IPS-15b (cell line): ENCODE data around the gene ZNF90.
"Not testable (repeated sequence)": the region's sequence is repeated elsewhere in the genome, so short reads cannot be mapped to it uniquely, and the experiment has no call there.

Experiments
- H3K27me3 ChIP-seq: one replicate; pipeline ENCODE4 v1.6.1; 2013; ENCODE audit warnings: low read length; ENCODE audit not compliant: control insufficient read depth, insufficient read depth
- H3K36me3 ChIP-seq: one replicate; pipeline ENCODE4 v1.6.1; 2013; ENCODE audit warnings: low read length; ENCODE audit not compliant: control insufficient read depth, insufficient read depth
- H3K4me1 ChIP-seq: one replicate; pipeline ENCODE4 v1.6.1; 2013; ENCODE audit warnings: mild to moderate bottlenecking, low read length; ENCODE audit not compliant: control insufficient read depth, insufficient read depth
- H3K4me3 ChIP-seq: one replicate; pipeline ENCODE4 v1.5.1; 2013; ENCODE audit warnings: low read depth, low read length
- H3K9ac ChIP-seq: one replicate; pipeline ENCODE4 v1.6.1; 2013; ENCODE audit warnings: low read depth, mild to moderate bottlenecking, low read length
- H3K9me3 ChIP-seq: one replicate; pipeline ENCODE4 v1.6.1; 2013; ENCODE audit warnings: mild to moderate bottlenecking, low read length; ENCODE audit not compliant: control insufficient read depth, insufficient read depth

The ZNF90 gene

GRCh38 chr19:20067943-20068342 is 9.9 kb upstream of the ZNF90 start:
- H3K4me3 ChIP-seq, result peak overlapping the region; percentile 40
- H3K36me3 ChIP-seq, result no peaks in the 10 kb centered on the region
- no peaks in the 10 kb centered on the region for H3K27me3 ChIP-seq
- H3K9me3 ChIP-seq, result no peaks in the 10 kb centered on the region
- H3K4me1 ChIP-seq, result peaks cover 29% of the 10 kb centered on the region
- H3K9ac ChIP-seq, result no peak overlapping the region

- peak overlapping the region; percentile 40 for H3K4me3 ChIP-seq
Measured at GRCh38 chr19:20068559-20068958, 9.2 kb upstream of the ZNF90 start.

GRCh38 chr19:20070691-20071090 is 7.1 kb upstream of the ZNF90 start:
- no peak overlapping the region for H3K4me3 ChIP-seq
- H3K27me3 ChIP-seq, result no peaks in the 10 kb centered on the region
- H3K9ac ChIP-seq, result no peak overlapping the region
- no peaks in the 10 kb centered on the region for H3K36me3 ChIP-seq
- no peaks in the 10 kb centered on the region for H3K9me3 ChIP-seq
- peaks cover 29% of the 10 kb centered on the region for H3K4me1 ChIP-seq

More at GRCh38 chr19:20068559-20068958, 9.2 kb upstream of the ZNF90 start:
- H3K9me3 ChIP-seq, H3K27me3 ChIP-seq, H3K9ac ChIP-seq, H3K36me3 ChIP-seq: not testable (repeated sequence)
- H3K4me1 ChIP-seq, result peaks cover 29% of the 10 kb centered on the region

- H3K9ac ChIP-seq, result no peak overlapping the region
- H3K9me3 ChIP-seq, result no peaks in the 10 kb centered on the region
- no peaks in the 10 kb centered on the region for H3K27me3 ChIP-seq
- no peaks in the 10 kb centered on the region for H3K36me3 ChIP-seq
- peaks cover 15% of the 10 kb centered on the region for H3K4me1 ChIP-seq
- H3K4me3 ChIP-seq, result no peak overlapping the region
Measured at GRCh38 chr19:20072936-20073335, 4.9 kb upstream of the ZNF90 start.

GRCh38 chr19:20078581-20079031 is 806 bp downstream of the ZNF90 start:
- Histone ChIP-seq H3K4me3 (peak overlapping the region; percentile 97), H3K27me3 (no peaks in the 10 kb centered on the region), H3K4me1 (peaks cover 14% of the 10 kb centered on the region), H3K9me3 (no peaks in the 10 kb centered on the region), H3K9ac (peak overlapping the region; percentile 89), H3K36me3 (peaks cover 6% of the 10 kb centered on the region)

- Histone ChIP-seq H3K27me3 (no peaks in the 10 kb centered on the region), H3K36me3 (peaks cover 6% of the 10 kb centered on the region), H3K9me3 (no peaks in the 10 kb centered on the region), H3K4me1 (peaks cover 18% of the 10 kb centered on the region), H3K4me3 (peak overlapping the region; percentile 97), H3K9ac (peak overlapping the region; percentile 89)
Measured at GRCh38 chr19:20079476-20079875, 1.7 kb downstream of the ZNF90 start.

- Histone ChIP-seq H3K27me3 (no peaks in the 10 kb centered on the region), H3K4me3 (peak overlapping the region; percentile 97), H3K9me3 (no peaks in the 10 kb centered on the region), H3K9ac (no peak overlapping the region), H3K4me1 (peaks cover 21% of the 10 kb centered on the region), H3K36me3 (peaks cover 6% of the 10 kb centered on the region)
Measured at GRCh38 chr19:20080656-20081055, 2.9 kb downstream of the ZNF90 start.

- H3K27me3 ChIP-seq, H3K9ac ChIP-seq, H3K9me3 ChIP-seq, H3K36me3 ChIP-seq: not testable (repeated sequence)
- peaks cover 22% of the 10 kb centered on the region for H3K4me1 ChIP-seq
- H3K4me3 ChIP-seq, result peak overlapping the region; percentile 27
Measured at GRCh38 chr19:20082232-20082833, 4.5 kb downstream of the ZNF90 start.

GRCh38 chr19:20082876-20083275 is 5.1 kb downstream of the ZNF90 start:
- not testable (repeated sequence) for H3K27me3 ChIP-seq, H3K9me3 ChIP-seq, H3K9ac ChIP-seq, H3K36me3 ChIP-seq
- peaks cover 26% of the 10 kb centered on the region for H3K4me1 ChIP-seq
- H3K4me3 ChIP-seq, result peak overlapping the region; percentile 27

GRCh38 chr19:20102097-20102496 is 24.3 kb downstream of the ZNF90 start:
- no peaks in the 10 kb centered on the region for H3K27me3 ChIP-seq
- no peak overlapping the region for H3K9ac ChIP-seq
- peaks cover 30% of the 10 kb centered on the region for H3K36me3 ChIP-seq
- H3K4me1 ChIP-seq, result no peaks in the 10 kb centered on the region
- peaks cover 22% of the 10 kb centered on the region for H3K9me3 ChIP-seq
- no peak overlapping the region for H3K4me3 ChIP-seq

- no peaks in the 10 kb centered on the region for H3K4me1 ChIP-seq
- no peak overlapping the region for H3K4me3 ChIP-seq
- H3K36me3 ChIP-seq, result peaks cover 34% of the 10 kb centered on the region
- H3K27me3 ChIP-seq, result no peaks in the 10 kb centered on the region
- H3K9me3 ChIP-seq, result peaks cover 22% of the 10 kb centered on the region
- no peak overlapping the region for H3K9ac ChIP-seq
Measured at GRCh38 chr19:20103091-20103740, 25.4 kb downstream of the ZNF90 start.

GRCh38 chr19:20107301-20107700 is 29.5 kb downstream of the ZNF90 start:
- Histone ChIP-seq H3K9ac (no peak overlapping the region), H3K9me3 (peaks cover under 1% of the 10 kb centered on the region), H3K36me3 (peaks cover 19% of the 10 kb centered on the region)

More at GRCh38 chr19:20107301-20107700, 29.5 kb downstream of the ZNF90 start:
- H3K27me3 ChIP-seq, result no peaks in the 10 kb centered on the region
- H3K4me3 ChIP-seq, result no peak overlapping the region
- no peaks in the 10 kb centered on the region for H3K4me1 ChIP-seq
